Transverse colon (tissue), 4 donors: ENCODE measurements around the gene SLK. TPM values are rescaled to one million over a fixed set of nuclear protein-coding genes. Genes with fewer than 3 reads are reported as not detected.

Experiments
- DNase-seq: peaks from one replicate; pipeline ENCODE4 v3.0.0-alpha.2; 2019
- H3K27ac ChIP-seq, 4 donors: fragments of 200-600 bp; sonication (generic); 2 replicates each; pipeline ENCODE4 v1.5.1; 2016 to 2018; ENCODE audit warnings: inconsistent platforms in 4 of 4
- H3K27me3 ChIP-seq: fragments of 200-600 bp; sonication (generic); 2 replicates; pipeline ENCODE4 v1.5.1; 2017; ENCODE audit warnings: inconsistent platforms
- H3K36me3 ChIP-seq, 4 donors: fragments of 200-600 bp; sonication (generic); 2 replicates each; pipeline ENCODE4 v1.5.1; 2017 to 2019; ENCODE audit warnings: inconsistent platforms in 4 of 4
- H3K4me1 ChIP-seq, 4 donors: fragments of 200-600 bp; sonication (generic); 2 replicates each; pipeline ENCODE4 v1.5.1; 2017 to 2020; ENCODE audit warnings: inconsistent platforms in 4 of 4
- H3K4me3 ChIP-seq, 4 donors: fragments of 200-600 bp; sonication (generic); 1 replicate in 1 of 4; 2 replicates in 3 of 4; pipeline versions ENCODE4 v1.5.1 to v1.6.1; 2017 to 2019; ENCODE audit warnings: inconsistent platforms in 4 of 4
- H3K9me3 ChIP-seq, 2 donors: fragments of 200-600 bp; sonication (generic); 2 replicates each; pipeline ENCODE4 v1.5.1; 2017 to 2019; ENCODE audit warnings: inconsistent platforms in 2 of 2
- EP300 ChIP-seq: sonication (generic); formaldehyde crosslinking; IDR thresholded peaks from one replicate; pipeline ENCODE4 v1.6.1; 2017; ENCODE audit warnings: antibody characterized with exemption, low read depth
- POLR2A ChIP-seq: fragments of 450-650 bp; IDR thresholded peaks from one replicate; pipeline ENCODE4 v1.6.1; 2016; ENCODE audit warnings: antibody characterized with exemption, mild to moderate bottlenecking, moderate library complexity
- POLR2AphosphoS5 ChIP-seq, 3 donors: sonication (generic); formaldehyde crosslinking; IDR thresholded peaks; one replicate each; pipeline ENCODE4 v1.6.1; 2016; ENCODE audit warnings: antibody characterized with exemption in 3 of 3
- WGBS, 2 donors: methylation state at CpG; one replicate each; pipeline ENCODE4 v1.1.5; 2018; ENCODE audit warnings: low coverage in 1 of 2; 5-methylcytosine and 5-hydroxymethylcytosine counted together
- in situ Hi-C, 4 donors: fragments of 200-750 bp; cut with MboI; loops; one replicate each; pipeline versions ENCODE4 v1.15.0 to v1.15.1; 2017; ENCODE audit warnings: low sequenced_read_pairs in 3 of 4, low pct_ligation_motif_present in 1 of 4, low pct_unique_long_range_greater_than_20kb in 1 of 4
- intact Hi-C: fragments of 100-400 bp; cut with DNase I; formaldehyde crosslinking; loops from one replicate; pipeline ENCODE4 v1.15.1; 2023; ENCODE audit warnings: low total_unique reads
- total RNA-seq, 4 donors: library from RNA; depleted of rRNA; stranded (reverse); fragments of >200 nt; gene quantifications; one replicate each; pipeline ENCODE4 v1.1.0, GENCODE V29; 2016
- TF ChIP-seq, protein P1 (sequence below), 5 experiments: fragments of 200-600 bp in 3 of 5; fragments of 450-650 bp in 2 of 5; sonication (generic) in 3 of 5; IDR thresholded peaks; 1 replicate in 2 of 5; 2 replicates in 3 of 5; pipeline ENCODE4 v1.5.1; 2016 to 2017; ENCODE audit warnings: antibody characterized with exemption in 5 of 5, inconsistent platforms in 3 of 5, mild to moderate bottlenecking in 2 of 5, moderate library complexity in 1 of 5

SLK gene
- total RNA-seq, 4 donors from 2014 or later = 33.2 to 76.4 (median 55.7) TPM

- Histone ChIP-seq H3K27ac (no peak overlapping the region), H3K9me3 (no peaks in the 10 kb centered on the region), H3K36me3 (peaks cover 0 to 24% (median 2%) of the 10 kb centered on the region in 4 donors), H3K27me3 (no peaks in the 10 kb centered on the region), H3K4me3 (no peak overlapping the region), H3K4me1 (no peaks in the 10 kb centered on the region)
- WGBS, 2 donors = 73% methylated on average over 12 of the region's 12 CpGs; no CpG with 5 or more reads in 1 of the 2 donors
- in situ Hi-C loops = loop anchor here in 1 of 4 donors (25.0 kb wide), 1 partner anchor 179 kb away; no protein-coding TSS in a partner anchor
- intact Hi-C loops = no loop called here
- TF ChIP-seq, protein P1, sequence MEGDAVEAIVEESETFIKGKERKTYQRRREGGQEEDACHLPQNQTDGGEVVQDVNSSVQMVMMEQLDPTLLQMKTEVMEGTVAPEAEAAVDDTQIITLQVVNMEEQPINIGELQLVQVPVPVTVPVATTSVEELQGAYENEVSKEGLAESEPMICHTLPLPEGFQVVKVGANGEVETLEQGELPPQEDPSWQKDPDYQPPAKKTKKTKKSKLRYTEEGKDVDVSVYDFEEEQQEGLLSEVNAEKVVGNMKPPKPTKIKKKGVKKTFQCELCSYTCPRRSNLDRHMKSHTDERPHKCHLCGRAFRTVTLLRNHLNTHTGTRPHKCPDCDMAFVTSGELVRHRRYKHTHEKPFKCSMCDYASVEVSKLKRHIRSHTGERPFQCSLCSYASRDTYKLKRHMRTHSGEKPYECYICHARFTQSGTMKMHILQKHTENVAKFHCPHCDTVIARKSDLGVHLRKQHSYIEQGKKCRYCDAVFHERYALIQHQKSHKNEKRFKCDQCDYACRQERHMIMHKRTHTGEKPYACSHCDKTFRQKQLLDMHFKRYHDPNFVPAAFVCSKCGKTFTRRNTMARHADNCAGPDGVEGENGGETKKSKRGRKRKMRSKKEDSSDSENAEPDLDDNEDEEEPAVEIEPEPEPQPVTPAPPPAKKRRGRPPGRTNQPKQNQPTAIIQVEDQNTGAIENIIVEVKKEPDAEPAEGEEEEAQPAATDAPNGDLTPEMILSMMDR (IDR thresholded peaks at IDR 0.05) = no peak
- TF ChIP-seq POLR2A (no peak), EP300 (no peak), POLR2AphosphoS5 (IDR thresholded peaks at IDR 0.05) (no peak)
- DNase-seq = no peak
Measured at GRCh38 chr10:104033401-104033930, 66.5 kb downstream of the SLK start.

- Histone ChIP-seq H3K27me3 (no peaks in the 10 kb centered on the region), H3K27ac (no peak overlapping the region), H3K4me3 (no peak overlapping the region), H3K36me3 (peaks cover 0 to 24% (median 0%) of the 10 kb centered on the region in 4 donors), H3K4me1 (no peaks in the 10 kb centered on the region), H3K9me3 (no peaks in the 10 kb centered on the region)
- in situ Hi-C loops = loop anchor here in 1 of 4 donors (25.0 kb wide), 1 partner anchor 178 kb away; no protein-coding TSS in a partner anchor
- intact Hi-C loops = no loop called here
- 91% methylated on average over 9 of the region's 11 CpGs; no CpG with 5 or more reads in 1 of the 2 donors for WGBS, 2 donors
- DNase-seq = no peak
- TF ChIP-seq POLR2AphosphoS5 (IDR thresholded peaks at IDR 0.05) (no peak), POLR2A (no peak), EP300 (no peak)
- TF ChIP-seq, protein P1 (IDR thresholded peaks at IDR 0.05) = no peak
Measured at GRCh38 chr10:104033966-104034365, 67.0 kb downstream of the SLK start.

GRCh38 chr10:104034401-104035193 lies 67.7 kb downstream of the SLK start:
- Histone ChIP-seq H3K9me3 (no peaks in the 10 kb centered on the region), H3K36me3 (peaks cover 0 to 20% (median 0%) of the 10 kb centered on the region in 4 donors), H3K27ac (no peak overlapping the region), H3K4me3 (no peak overlapping the region), H3K4me1 (no peaks in the 10 kb centered on the region), H3K27me3 (no peaks in the 10 kb centered on the region)
- intact Hi-C loops (no loop called here), in situ Hi-C loops (loop anchor here in 1 of 4 donors (25.0 kb wide), 1 partner anchor 178 kb away; no protein-coding TSS in a partner anchor)
- DNase-seq = no peak
- no peak for TF ChIP-seq EP300
- TF ChIP-seq POLR2A = no peak
- TF ChIP-seq, protein P1 (IDR thresholded peaks at IDR 0.05) = no peak
- TF ChIP-seq POLR2AphosphoS5 (IDR thresholded peaks at IDR 0.05) = no peak
- 67 to 77% methylated on average over 6 to 22 of the region's 23 CpGs for WGBS, 2 donors
